IMR-90 (cell line): ENCODE data around the gene PRELP.

Experiments used
- BHLHE40 ChIP-seq: fragments of 150-350 bp; IDR thresholded peaks from 2 replicates; pipeline ENCODE4 v1.6.1; 2016; ENCODE audit warnings: mild to moderate bottlenecking, low read depth, low read length
- CHD1 ChIP-seq: IDR thresholded peaks from 2 replicates; pipeline ENCODE4 v1.6.1; 2012; ENCODE audit warnings: low read depth, low read length, improper control_type of control experiment
- FOS ChIP-seq: fragments of 150-350 bp; IDR thresholded peaks from 2 replicates; pipeline ENCODE4 v1.6.1; 2016; ENCODE audit warnings: low read depth, low read length
- MXI1 ChIP-seq: IDR thresholded peaks from 2 replicates; pipeline ENCODE4 v1.6.1; 2012; ENCODE audit warnings: low read depth, mild to moderate bottlenecking, low read length, moderate library complexity, borderline replicate concordance
- POLR2A ChIP-seq: IDR thresholded peaks from 2 replicates; pipeline ENCODE4 v1.6.1; 2012; ENCODE audit warnings: mild to moderate bottlenecking, low read depth, low read length
- RAD21 ChIP-seq: IDR thresholded peaks from 2 replicates; pipeline ENCODE4 v1.6.1; 2012; ENCODE audit warnings: low read length, improper control_type of control experiment
- RFX5 ChIP-seq: IDR thresholded peaks from 2 replicates; pipeline ENCODE4 v1.8.0; 2012; ENCODE audit warnings: low read depth, mild to moderate bottlenecking, low read length, moderate library complexity
- SMC3 ChIP-seq: fragments of 150-350 bp; IDR thresholded peaks from 2 replicates; pipeline ENCODE4 v1.6.1; 2016; ENCODE audit warnings: low read depth, mild to moderate bottlenecking, antibody characterized with exemption, low read length, moderate library complexity
- TF ChIP-seq, protein P1 (sequence below): conservative IDR thresholded peaks from 2 replicates; pipeline ENCODE4 v1.5.1; 2012; ENCODE audit warnings: mild to moderate bottlenecking, low read depth, low read length, improper control_type of control experiment
- TF ChIP-seq, protein P2 (sequence below): fragments of 150-350 bp; IDR thresholded peaks from 2 replicates; pipeline ENCODE4 v1.6.1; 2017; ENCODE audit warnings: mild to moderate bottlenecking, antibody characterized with exemption, low read length, low read depth
- TF ChIP-seq, protein P3 (sequence below): fragments of 150-350 bp; IDR thresholded peaks from 2 replicates; pipeline ENCODE4 v1.6.1; 2016; ENCODE audit warnings: low read depth, mild to moderate bottlenecking, low read length, moderate library complexity, borderline replicate concordance

DNA sequence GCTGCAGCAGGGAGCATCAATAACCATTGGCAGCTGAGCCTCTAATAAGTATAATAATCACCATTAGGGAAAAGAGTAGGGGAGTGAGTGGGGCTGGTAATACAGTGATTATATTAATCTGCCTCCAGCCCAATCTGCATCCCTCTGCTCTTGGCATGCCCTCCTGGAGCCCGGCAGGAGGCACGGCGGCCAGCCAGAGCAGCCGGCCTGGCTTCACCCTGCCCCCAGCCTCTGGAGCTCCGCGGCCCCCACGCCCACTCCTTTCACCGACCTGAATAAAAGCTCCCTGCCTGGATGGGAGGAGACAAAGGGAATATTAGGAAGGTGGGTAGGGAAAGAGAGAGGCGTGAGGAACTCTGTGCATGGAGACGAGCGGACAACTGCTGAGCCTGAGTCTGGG lies 46.6 kb downstream of the PRELP start:
- TF ChIP-seq, protein P1, sequence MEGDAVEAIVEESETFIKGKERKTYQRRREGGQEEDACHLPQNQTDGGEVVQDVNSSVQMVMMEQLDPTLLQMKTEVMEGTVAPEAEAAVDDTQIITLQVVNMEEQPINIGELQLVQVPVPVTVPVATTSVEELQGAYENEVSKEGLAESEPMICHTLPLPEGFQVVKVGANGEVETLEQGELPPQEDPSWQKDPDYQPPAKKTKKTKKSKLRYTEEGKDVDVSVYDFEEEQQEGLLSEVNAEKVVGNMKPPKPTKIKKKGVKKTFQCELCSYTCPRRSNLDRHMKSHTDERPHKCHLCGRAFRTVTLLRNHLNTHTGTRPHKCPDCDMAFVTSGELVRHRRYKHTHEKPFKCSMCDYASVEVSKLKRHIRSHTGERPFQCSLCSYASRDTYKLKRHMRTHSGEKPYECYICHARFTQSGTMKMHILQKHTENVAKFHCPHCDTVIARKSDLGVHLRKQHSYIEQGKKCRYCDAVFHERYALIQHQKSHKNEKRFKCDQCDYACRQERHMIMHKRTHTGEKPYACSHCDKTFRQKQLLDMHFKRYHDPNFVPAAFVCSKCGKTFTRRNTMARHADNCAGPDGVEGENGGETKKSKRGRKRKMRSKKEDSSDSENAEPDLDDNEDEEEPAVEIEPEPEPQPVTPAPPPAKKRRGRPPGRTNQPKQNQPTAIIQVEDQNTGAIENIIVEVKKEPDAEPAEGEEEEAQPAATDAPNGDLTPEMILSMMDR: no peak
- TF ChIP-seq POLR2A: no peak
- no peak for TF ChIP-seq FOS
- no peak for TF ChIP-seq CHD1
- TF ChIP-seq, protein P2, sequence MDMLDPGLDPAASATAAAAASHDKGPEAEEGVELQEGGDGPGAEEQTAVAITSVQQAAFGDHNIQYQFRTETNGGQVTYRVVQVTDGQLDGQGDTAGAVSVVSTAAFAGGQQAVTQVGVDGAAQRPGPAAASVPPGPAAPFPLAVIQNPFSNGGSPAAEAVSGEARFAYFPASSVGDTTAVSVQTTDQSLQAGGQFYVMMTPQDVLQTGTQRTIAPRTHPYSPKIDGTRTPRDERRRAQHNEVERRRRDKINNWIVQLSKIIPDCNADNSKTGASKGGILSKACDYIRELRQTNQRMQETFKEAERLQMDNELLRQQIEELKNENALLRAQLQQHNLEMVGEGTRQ: no peak
- TF ChIP-seq BHLHE40: no peak
- TF ChIP-seq MXI1: no peak
- TF ChIP-seq, protein P3, sequence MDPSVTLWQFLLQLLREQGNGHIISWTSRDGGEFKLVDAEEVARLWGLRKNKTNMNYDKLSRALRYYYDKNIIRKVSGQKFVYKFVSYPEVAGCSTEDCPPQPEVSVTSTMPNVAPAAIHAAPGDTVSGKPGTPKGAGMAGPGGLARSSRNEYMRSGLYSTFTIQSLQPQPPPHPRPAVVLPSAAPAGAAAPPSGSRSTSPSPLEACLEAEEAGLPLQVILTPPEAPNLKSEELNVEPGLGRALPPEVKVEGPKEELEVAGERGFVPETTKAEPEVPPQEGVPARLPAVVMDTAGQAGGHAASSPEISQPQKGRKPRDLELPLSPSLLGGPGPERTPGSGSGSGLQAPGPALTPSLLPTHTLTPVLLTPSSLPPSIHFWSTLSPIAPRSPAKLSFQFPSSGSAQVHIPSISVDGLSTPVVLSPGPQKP: no peak
- no peak for TF ChIP-seq RAD21
- no peak for TF ChIP-seq SMC3
- no peak for TF ChIP-seq RFX5
